Esophagus muscularis mucosa (tissue), 4 donors: ENCODE data around the gene AGTR1.

Source experiments
- CTCF ChIP-seq, 3 experiments: fragments of 200-600 bp in 2 of 3; fragments of 450-650 bp in 1 of 3; sonication (generic) in 2 of 3; IDR thresholded peaks; one replicate each; pipeline ENCODE4 v1.5.1; 2017 to 2019; ENCODE audit warnings: antibody characterized with exemption in 3 of 3, mild to moderate bottlenecking in 2 of 3, moderate library complexity in 1 of 3
- EP300 ChIP-seq: sonication (generic); formaldehyde crosslinking; IDR thresholded peaks from one replicate; pipeline ENCODE4 v1.6.1; 2017; ENCODE audit warnings: antibody characterized with exemption
- POLR2A ChIP-seq: fragments of 450-650 bp; IDR thresholded peaks from one replicate; pipeline ENCODE4 v1.6.1; 2017; ENCODE audit warnings: antibody characterized with exemption, moderate library complexity, mild to moderate bottlenecking, low read depth
- POLR2AphosphoS5 ChIP-seq, 2 donors: sonication (generic); formaldehyde crosslinking; IDR thresholded peaks; one replicate each; pipeline ENCODE4 v1.6.1; 2017; ENCODE audit warnings: antibody characterized with exemption in 2 of 2

- TF ChIP-seq EP300 (no peak), CTCF (IDR thresholded peaks at IDR 0.05) (no peak), POLR2AphosphoS5 (IDR thresholded peaks at IDR 0.05) (no peak), POLR2A (no peak)
These were observed 23.2 kb downstream of the AGTR1 start for GRCh38 chr3:148720873-148721272.
